ENCODE measurements around the gene PTGDS.

Gene PTGDS

GRCh38 chr9:137022662-137023008 is 45.3 kb downstream of the PTGDS start:
- no peak overlapping the region for H2AFZ ChIP-seq (ENCODE audit: low read depth, low read length)
- H3K27ac ChIP-seq (ENCODE audit: low read length): no peak overlapping the region
- H3K4me2 ChIP-seq (ENCODE audit: insufficient read depth, low read length): no peak overlapping the region

GRCh38 chr9:137023157-137023556 is 45.9 kb downstream of the PTGDS start:
- H4K20me1 ChIP-seq (ENCODE audit: insufficient read depth, low read length): no peaks in the 10 kb centered on the region
- H2AFZ ChIP-seq (ENCODE audit: low read depth, low read length): no peak overlapping the region

More at GRCh38 chr9:137022662-137023008, 45.3 kb downstream of the PTGDS start:
- Histone ChIP-seq H3K9ac (ENCODE audit: low read depth, low read length) (no peak overlapping the region), H3K9me3 (ENCODE audit: insufficient read depth, low read length, severe bottlenecking) (no peaks in the 10 kb centered on the region), H3K4me3 (ENCODE audit: low read depth in 1 of 2, low read length in 2 of 2) (no peak overlapping the region), H3K36me3 (ENCODE audit: insufficient read depth, low read length) (no peaks in the 10 kb centered on the region; the same call in 1 of the 2 replicates), H4K20me1 (ENCODE audit: insufficient read depth, low read length) (no peaks in the 10 kb centered on the region), H3K79me2 (ENCODE audit: insufficient read depth, low read length) (no peaks in the 10 kb centered on the region), H3K27me3 (ENCODE audit: insufficient read depth, low read length, poor library complexity) (no peaks in the 10 kb centered on the region), H3K4me1 (ENCODE audit: insufficient read depth, low read length) (peaks cover 14% of the 10 kb centered on the region)
- TF ChIP-seq EZH2 (IDR thresholded peaks at IDR 0.05; ENCODE audit: borderline replicate concordance, low read depth, low read length, severe bottlenecking) (no peak), CTCF (IDR thresholded peaks at IDR 0.05; ENCODE audit: borderline replicate concordance, extremely low read depth, low read length, poor library complexity, severe bottlenecking) (no peak)
- ATAC-seq (ENCODE audit: insufficient read depth, low read depth): no peak
- no peak for DNase-seq

GRCh38 chr9:137023583-137023991 is 46.3 kb downstream of the PTGDS start:
- Histone ChIP-seq H3K4me1 (ENCODE audit: insufficient read depth, low read length) (peaks cover 18% of the 10 kb centered on the region), H3K9ac (ENCODE audit: low read depth, low read length) (no peak overlapping the region), H3K27ac (ENCODE audit: low read length) (no peak overlapping the region), H3K27me3 (ENCODE audit: insufficient read depth, low read length, poor library complexity) (no peaks in the 10 kb centered on the region), H3K9me3 (ENCODE audit: insufficient read depth, low read length, severe bottlenecking) (no peaks in the 10 kb centered on the region), H3K36me3 (ENCODE audit: insufficient read depth, low read length) (no peaks in the 10 kb centered on the region; the same call in 1 of the 2 replicates), H3K4me2 (ENCODE audit: insufficient read depth, low read length) (no peak overlapping the region), H2AFZ (ENCODE audit: low read depth, low read length) (no peak overlapping the region), H4K20me1 (ENCODE audit: insufficient read depth, low read length) (no peaks in the 10 kb centered on the region), H3K4me3 (ENCODE audit: low read depth in 1 of 2, low read length in 2 of 2) (no peak overlapping the region), H3K79me2 (ENCODE audit: insufficient read depth, low read length) (no peaks in the 10 kb centered on the region)
- ATAC-seq (ENCODE audit: insufficient read depth, low read depth): no peak
- no peak for DNase-seq
- TF ChIP-seq EZH2 (IDR thresholded peaks at IDR 0.05; ENCODE audit: borderline replicate concordance, low read depth, low read length, severe bottlenecking): no peak
- TF ChIP-seq CTCF (IDR thresholded peaks at IDR 0.05; ENCODE audit: borderline replicate concordance, extremely low read depth, low read length, poor library complexity, severe bottlenecking): no peak

More at GRCh38 chr9:137023157-137023556, 45.9 kb downstream of the PTGDS start:
- Histone ChIP-seq H3K9me3 (ENCODE audit: insufficient read depth, low read length, severe bottlenecking) (no peaks in the 10 kb centered on the region), H3K36me3 (ENCODE audit: insufficient read depth, low read length) (no peaks in the 10 kb centered on the region; the same call in 1 of the 2 replicates), H3K9ac (ENCODE audit: low read depth, low read length) (no peak overlapping the region), H3K4me1 (ENCODE audit: insufficient read depth, low read length) (peaks cover 14% of the 10 kb centered on the region), H3K4me3 (ENCODE audit: low read depth in 1 of 2, low read length in 2 of 2) (no peak overlapping the region), H3K4me2 (ENCODE audit: insufficient read depth, low read length) (no peak overlapping the region), H3K27ac (ENCODE audit: low read length) (no peak overlapping the region), H3K27me3 (ENCODE audit: insufficient read depth, low read length, poor library complexity) (no peaks in the 10 kb centered on the region), H3K79me2 (ENCODE audit: insufficient read depth, low read length) (no peaks in the 10 kb centered on the region)
- TF ChIP-seq EZH2 (IDR thresholded peaks at IDR 0.05; ENCODE audit: borderline replicate concordance, low read depth, low read length, severe bottlenecking): no peak
- no peak for TF ChIP-seq CTCF (IDR thresholded peaks at IDR 0.05; ENCODE audit: borderline replicate concordance, extremely low read depth, low read length, poor library complexity, severe bottlenecking)
- ATAC-seq (ENCODE audit: insufficient read depth, low read depth): no peak
- no peak for DNase-seq

DNA sequence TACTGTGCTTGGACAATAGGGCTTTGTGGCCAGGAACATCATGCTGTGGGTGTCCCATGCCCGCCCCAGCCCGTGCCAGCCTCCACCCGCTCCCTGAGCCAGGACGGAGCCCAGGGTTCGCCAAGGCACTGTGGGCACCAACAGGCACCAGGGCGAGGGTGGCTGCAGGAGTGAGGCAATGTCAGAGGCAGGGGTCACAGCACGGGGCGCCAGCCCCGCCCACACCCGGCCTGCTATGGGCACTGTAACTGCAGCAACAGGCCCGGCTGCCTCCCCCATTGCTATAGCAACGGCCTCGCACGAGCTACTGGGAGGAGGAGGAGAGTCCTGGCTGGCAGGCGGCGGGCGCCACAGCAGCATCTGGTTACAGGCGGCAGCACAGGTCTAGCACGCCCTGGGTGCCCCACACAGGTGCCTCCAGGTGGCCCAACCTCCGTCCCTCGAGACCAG is 48.2 kb downstream of the PTGDS start:
- no peak overlapping the region for H3K27ac ChIP-seq (ENCODE audit: low read length)
- TF ChIP-seq CTCF (IDR thresholded peaks at IDR 0.05; ENCODE audit: borderline replicate concordance, extremely low read depth, low read length, poor library complexity, severe bottlenecking) (no peak), EZH2 (IDR thresholded peaks at IDR 0.05; ENCODE audit: borderline replicate concordance, low read depth, low read length, severe bottlenecking) (no peak)

More for the DNA sequence above, 48.2 kb downstream of the PTGDS start:
- Histone ChIP-seq H3K9ac (ENCODE audit: low read depth, low read length) (no peak overlapping the region), H2AFZ (ENCODE audit: low read depth, low read length) (no peak overlapping the region), H3K27me3 (ENCODE audit: insufficient read depth, low read length, poor library complexity) (no peaks in the 10 kb centered on the region), H3K4me2 (ENCODE audit: insufficient read depth, low read length) (no peak overlapping the region), H4K20me1 (ENCODE audit: insufficient read depth, low read length) (peaks cover 8% of the 10 kb centered on the region), H3K9me3 (ENCODE audit: insufficient read depth, low read length, severe bottlenecking) (no peaks in the 10 kb centered on the region), H3K4me3 (ENCODE audit: low read depth in 1 of 2, low read length in 2 of 2) (no peak overlapping the region), H3K4me1 (ENCODE audit: insufficient read depth, low read length) (peaks cover 28% of the 10 kb centered on the region), H3K36me3 (ENCODE audit: insufficient read depth, low read length) (no peaks in the 10 kb centered on the region; the same call in 1 of the 2 replicates), H3K79me2 (ENCODE audit: insufficient read depth, low read length) (no peaks in the 10 kb centered on the region)
- DNase-seq (no peak), ATAC-seq (ENCODE audit: insufficient read depth, low read depth) (no peak)

Data from DND-41 (cell line).